Measurements from ENCODE around the gene HMGXB4.

The HMGXB4 gene

DNA sequence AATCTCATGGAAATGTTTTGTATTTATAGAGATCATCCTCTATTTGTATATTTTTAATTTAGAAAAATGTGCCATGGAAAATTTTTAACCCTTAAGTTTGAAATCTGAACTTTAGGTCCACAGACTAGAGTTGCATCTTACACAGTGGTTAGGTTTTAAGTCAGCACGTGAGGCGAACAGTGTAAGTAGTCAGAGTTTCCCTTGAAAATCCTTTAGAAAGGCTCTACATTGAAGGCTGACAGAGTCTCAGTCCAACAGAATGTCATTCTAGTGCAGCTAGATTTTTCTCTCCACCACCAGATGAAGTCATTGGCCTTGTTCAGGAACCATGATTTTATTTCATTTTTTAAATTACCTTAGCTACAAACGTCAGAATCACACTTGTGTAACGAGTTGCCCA lies 18.7 kb downstream of the HMGXB4 start:
- TF ChIP-seq, protein P1, sequence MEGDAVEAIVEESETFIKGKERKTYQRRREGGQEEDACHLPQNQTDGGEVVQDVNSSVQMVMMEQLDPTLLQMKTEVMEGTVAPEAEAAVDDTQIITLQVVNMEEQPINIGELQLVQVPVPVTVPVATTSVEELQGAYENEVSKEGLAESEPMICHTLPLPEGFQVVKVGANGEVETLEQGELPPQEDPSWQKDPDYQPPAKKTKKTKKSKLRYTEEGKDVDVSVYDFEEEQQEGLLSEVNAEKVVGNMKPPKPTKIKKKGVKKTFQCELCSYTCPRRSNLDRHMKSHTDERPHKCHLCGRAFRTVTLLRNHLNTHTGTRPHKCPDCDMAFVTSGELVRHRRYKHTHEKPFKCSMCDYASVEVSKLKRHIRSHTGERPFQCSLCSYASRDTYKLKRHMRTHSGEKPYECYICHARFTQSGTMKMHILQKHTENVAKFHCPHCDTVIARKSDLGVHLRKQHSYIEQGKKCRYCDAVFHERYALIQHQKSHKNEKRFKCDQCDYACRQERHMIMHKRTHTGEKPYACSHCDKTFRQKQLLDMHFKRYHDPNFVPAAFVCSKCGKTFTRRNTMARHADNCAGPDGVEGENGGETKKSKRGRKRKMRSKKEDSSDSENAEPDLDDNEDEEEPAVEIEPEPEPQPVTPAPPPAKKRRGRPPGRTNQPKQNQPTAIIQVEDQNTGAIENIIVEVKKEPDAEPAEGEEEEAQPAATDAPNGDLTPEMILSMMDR (IDR thresholded peaks at IDR 0.05; ENCODE audit: low read depth, low read length), result no peak
- DNase-seq (ENCODE audit: extremely low read depth, low read depth), result no peak

DNA sequence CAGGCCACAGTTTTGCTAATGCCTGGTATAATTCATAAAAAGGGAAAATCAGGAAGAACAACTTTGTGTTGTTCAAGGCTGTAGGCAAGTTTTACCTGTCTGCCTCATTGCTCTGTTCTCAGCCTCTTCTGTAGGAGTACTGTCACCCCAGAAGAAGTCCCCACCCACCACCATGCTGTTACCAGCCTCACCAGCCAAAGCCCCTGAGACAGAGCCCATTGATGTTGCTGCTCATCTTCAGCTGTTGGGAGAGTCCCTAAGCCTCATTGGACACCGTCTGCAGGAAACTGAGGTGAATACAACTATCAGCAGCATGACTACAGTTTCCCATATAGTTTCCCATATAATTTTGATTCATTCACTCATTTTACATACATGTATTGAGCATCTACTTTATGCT lies 30.8 kb downstream of the HMGXB4 start:
- TF ChIP-seq, protein P1 (IDR thresholded peaks at IDR 0.05; ENCODE audit: low read depth, low read length), result no peak

DNA sequence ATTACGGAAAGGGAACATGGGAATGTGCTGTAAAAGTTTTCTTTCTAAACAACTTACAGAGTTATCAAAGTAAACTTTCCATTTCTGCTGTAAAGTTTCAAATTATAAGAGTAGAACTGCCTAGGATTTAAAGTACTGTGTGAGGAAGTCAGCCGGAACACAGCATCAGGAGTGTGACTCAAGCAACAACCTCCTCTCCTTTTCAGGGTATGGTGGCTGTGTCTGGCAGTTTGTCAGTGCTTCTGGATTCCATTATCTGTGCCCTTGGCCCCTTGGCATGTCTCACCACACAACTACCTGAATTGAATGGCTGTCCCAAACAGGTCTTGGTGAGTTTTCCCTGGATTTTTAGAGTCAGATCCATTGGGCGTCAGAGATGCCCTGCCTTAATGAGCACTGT lies 35.5 kb downstream of the HMGXB4 start:
- DNase-seq (ENCODE audit: extremely low read depth, low read depth), result no peak

More for the DNA sequence above, 30.8 kb downstream of the HMGXB4 start:
- DNase-seq (ENCODE audit: extremely low read depth, low read depth), result no peak

DNA sequence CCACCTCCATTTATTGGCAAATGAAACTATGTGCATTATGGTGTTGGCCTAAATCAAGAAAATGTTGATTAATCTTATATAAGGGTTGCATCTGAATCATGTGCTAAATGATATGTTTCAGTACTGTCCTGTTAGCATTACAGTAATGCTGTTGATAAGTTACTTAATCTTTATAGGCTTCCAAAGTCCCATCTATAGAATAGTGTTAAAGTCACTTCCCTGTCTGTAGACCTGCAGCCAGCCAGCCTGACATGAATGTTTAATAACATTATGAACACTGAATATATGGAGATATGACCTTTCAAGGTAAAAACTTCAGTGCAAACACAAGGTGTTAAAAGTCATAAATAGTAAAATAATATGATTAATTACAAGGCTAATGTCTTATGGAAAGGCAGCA lies 38.8 kb downstream of the HMGXB4 start:
- DNase-seq (ENCODE audit: extremely low read depth, low read depth), result no peak

More for the DNA sequence above, 35.5 kb downstream of the HMGXB4 start:
- TF ChIP-seq, protein P1 (IDR thresholded peaks at IDR 0.05; ENCODE audit: low read depth, low read length), result no peak

DNA sequence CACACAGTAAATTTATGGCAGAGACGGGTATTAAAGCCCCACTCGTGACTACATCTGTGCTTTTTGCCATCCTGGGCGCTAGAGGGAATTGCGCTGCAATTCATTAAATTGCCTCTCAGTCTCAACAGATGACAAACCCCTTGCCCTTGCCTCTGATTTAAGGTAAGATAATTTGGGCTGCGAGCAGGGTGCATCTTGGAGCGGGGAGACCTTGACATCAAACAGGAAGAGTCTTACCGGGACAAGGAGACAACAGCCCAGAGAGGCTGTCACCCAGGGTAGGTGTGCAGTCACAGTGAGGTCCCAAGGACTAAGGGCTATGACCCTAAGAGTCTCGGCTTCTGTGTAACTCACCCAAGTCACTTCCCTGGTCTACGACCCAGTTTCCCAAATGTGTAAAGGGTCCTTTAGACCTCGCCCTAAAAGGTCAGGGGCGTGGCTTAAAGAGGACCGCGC lies 42.0 kb downstream of the HMGXB4 start:
- DNase-seq (ENCODE audit: extremely low read depth, low read depth), result no peak
- TF ChIP-seq, protein P1 (IDR thresholded peaks at IDR 0.05; ENCODE audit: low read depth, low read length), result no peak

More for the DNA sequence above, 38.8 kb downstream of the HMGXB4 start:
- TF ChIP-seq, protein P1 (IDR thresholded peaks at IDR 0.05; ENCODE audit: low read depth, low read length), result no peak

DNA sequence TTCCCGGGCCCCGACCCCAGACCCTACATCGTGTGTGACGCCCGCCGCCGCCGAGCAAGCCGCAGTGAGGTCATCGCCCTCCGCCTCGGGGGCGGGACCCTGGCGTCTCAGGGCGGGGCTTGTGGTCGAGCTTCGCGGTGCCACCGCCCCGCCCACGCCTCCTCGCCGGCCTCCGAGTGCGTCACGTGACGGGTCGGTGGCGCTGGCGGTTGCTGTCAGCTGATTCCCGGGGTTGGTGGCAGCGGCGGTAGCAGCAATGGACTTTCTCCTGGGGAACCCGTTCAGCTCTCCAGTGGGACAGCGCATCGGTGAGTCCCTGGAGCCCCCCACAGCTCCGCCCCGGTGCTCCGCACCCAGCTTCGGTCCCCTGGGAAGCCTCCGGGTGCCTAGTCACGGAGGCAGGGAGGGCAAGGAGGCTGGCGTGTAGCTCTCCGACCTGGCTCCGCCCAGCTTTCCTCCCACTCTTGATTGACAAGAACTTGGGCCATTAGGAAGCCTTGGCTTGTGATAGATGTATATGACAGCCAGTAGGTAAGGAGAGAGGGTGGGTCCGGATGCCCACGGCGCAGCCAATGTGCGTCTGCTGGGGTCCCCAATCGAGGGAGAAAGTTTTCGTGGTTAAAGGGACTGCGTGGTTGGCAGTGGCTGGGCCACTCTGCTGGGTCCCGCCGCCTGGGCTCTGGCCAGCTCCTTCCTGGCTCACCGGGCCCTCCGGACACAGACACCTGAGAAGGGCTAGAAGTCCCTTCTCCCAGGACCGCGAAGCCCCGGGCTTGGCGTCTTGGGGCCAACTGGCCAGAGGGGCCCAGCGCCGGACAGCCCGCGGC lies 42.6 kb downstream of the HMGXB4 start, which contains the start of gene TOM1:
TOM1 (plus strand) TSS at position 222 of the 827 bp plus-strand sequence; CDS start at position 257, 35 bp downstream.
- TF ChIP-seq, protein P1 (IDR thresholded peaks at IDR 0.05; ENCODE audit: low read depth, low read length), result no peak
- peak; percentile 99 for DNase-seq (ENCODE audit: extremely low read depth, low read depth)

DNA sequence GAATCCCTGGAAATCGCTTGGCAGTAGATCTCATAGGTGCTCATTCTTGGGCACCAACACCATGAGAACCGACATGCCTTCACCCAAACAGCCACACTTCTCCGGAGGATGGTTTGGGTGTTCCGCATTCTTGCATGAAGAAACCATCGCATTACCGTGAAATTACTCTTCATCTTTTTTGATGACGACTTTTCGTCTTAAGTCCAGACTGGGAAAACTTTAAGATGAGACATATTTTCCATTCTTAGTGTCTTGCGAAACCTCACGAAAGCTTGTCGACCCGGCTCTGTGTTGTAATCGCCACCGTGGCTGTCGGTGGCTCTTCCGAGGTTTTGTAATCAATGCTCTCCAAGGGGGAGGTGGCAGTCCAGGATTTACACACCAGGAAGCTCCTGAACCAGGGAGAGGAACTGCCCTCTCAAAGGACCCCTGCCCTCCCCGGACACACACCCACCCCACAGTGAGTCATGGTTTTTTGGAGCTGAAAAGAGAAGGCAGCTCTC lies 44.1 kb downstream of the HMGXB4 start:
- TF ChIP-seq, protein P1 (IDR thresholded peaks at IDR 0.05; ENCODE audit: low read depth, low read length), result no peak
- peak; percentile 98 for DNase-seq (ENCODE audit: extremely low read depth, low read depth)

Measured in AG09319 (cell line).